Measurements from ENCODE around the gene MAPT. TPM values are rescaled to one million over a fixed set of nuclear protein-coding genes. Genes with fewer than 3 reads are reported as not detected.

MAPT gene
- polyA plus RNA-seq, 3 donors: 0.04 TPM; not detected in 2

DNA sequence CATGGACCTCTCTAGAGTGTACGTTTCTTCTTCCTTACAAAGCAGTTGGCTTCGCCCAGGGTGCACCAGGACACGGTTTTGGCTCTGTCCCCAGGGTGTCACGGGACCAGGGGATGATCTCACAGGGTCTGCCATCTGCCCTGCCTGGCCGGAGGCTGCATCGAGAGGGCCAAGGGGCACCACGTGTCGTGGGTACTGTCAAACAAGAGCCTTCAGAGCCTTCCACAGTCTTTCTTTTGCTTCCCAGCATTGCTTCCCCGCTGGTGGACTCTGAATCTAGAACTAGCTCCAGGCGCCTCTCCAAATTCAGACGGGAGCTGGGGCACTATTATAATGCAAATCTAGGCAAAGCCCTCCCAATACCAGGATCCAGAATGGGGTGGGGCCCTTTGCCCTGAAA is 47.9 kb downstream of the MAPT start:
- no peak overlapping the region for H3K4me3 Mint-ChIP-seq
- Histone ChIP-seq H3K4me1 (ENCODE audit: control insufficient read depth in 1 of 2, insufficient read depth in 2 of 2, low read length in 2 of 2) (no peaks in the 10 kb centered on the region), H3K27ac (ENCODE audit: low read depth in 1 of 2, low read length in 2 of 2) (no peak overlapping the region), H3K9me3 (replicated peaks in 1 of 2; ENCODE audit: control insufficient read depth in 1 of 2, insufficient read depth in 1 of 2, low read length in 2 of 2) (no peaks in the 10 kb centered on the region), H3K9ac (ENCODE audit: insufficient read depth, low read length, poor library complexity, severe bottlenecking) (no peak overlapping the region), H2AFZ (ENCODE audit: insufficient read depth, low read depth, low read length, poor library complexity, severe bottlenecking) (no peak overlapping the region), H4K20me1 (ENCODE audit: insufficient read depth, low read length) (no peaks in the 10 kb centered on the region), H3K79me2 (ENCODE audit: insufficient read depth, low read length) (no peaks in the 10 kb centered on the region), H3K4me3 (replicated peaks in 1 of 3; ENCODE audit: low read depth in 2 of 3, low read length in 3 of 3) (no peak overlapping the region), H3K36me3 (replicated peaks in 1 of 2; ENCODE audit: control insufficient read depth in 1 of 2, insufficient read depth in 2 of 2, low read length in 2 of 2) (no peaks in the 10 kb centered on the region), H3K4me2 (replicated peaks; ENCODE audit: extremely low read depth, low read length, poor library complexity, severe bottlenecking) (no peak overlapping the region), H3K27me3 (ENCODE audit: control insufficient read depth in 2 of 2, insufficient read depth in 2 of 2, low read length in 2 of 2) (peaks cover 0 to 6% of the 10 kb centered on the region in 2 donors)
- no peak for DNase-seq
- peaks cover 0 to 3% (median 0%) of the 10 kb centered on the region in 7 donors for H3K9me3 Mint-ChIP-seq
- no peaks in the 10 kb centered on the region for H3K36me3 Mint-ChIP-seq
- peaks cover 9 to 33% (median 21%) of the 10 kb centered on the region in 3 donors for H3K27me3 Mint-ChIP-seq (ENCODE audit: low read depth in 3 of 3)
- intact Hi-C loops (cut with micrococcal nuclease): no loop called here
- TF ChIP-seq, protein P1, sequence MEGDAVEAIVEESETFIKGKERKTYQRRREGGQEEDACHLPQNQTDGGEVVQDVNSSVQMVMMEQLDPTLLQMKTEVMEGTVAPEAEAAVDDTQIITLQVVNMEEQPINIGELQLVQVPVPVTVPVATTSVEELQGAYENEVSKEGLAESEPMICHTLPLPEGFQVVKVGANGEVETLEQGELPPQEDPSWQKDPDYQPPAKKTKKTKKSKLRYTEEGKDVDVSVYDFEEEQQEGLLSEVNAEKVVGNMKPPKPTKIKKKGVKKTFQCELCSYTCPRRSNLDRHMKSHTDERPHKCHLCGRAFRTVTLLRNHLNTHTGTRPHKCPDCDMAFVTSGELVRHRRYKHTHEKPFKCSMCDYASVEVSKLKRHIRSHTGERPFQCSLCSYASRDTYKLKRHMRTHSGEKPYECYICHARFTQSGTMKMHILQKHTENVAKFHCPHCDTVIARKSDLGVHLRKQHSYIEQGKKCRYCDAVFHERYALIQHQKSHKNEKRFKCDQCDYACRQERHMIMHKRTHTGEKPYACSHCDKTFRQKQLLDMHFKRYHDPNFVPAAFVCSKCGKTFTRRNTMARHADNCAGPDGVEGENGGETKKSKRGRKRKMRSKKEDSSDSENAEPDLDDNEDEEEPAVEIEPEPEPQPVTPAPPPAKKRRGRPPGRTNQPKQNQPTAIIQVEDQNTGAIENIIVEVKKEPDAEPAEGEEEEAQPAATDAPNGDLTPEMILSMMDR (IDR thresholded peaks at IDR 0.05): no peak
- 81% methylated on average over 10 of the region's 11 CpGs for WGBS (ENCODE audit: insufficient coverage)
- H3K4me1 Mint-ChIP-seq: no peaks in the 10 kb centered on the region
- H3K27ac Mint-ChIP-seq: no peak overlapping the region

DNA sequence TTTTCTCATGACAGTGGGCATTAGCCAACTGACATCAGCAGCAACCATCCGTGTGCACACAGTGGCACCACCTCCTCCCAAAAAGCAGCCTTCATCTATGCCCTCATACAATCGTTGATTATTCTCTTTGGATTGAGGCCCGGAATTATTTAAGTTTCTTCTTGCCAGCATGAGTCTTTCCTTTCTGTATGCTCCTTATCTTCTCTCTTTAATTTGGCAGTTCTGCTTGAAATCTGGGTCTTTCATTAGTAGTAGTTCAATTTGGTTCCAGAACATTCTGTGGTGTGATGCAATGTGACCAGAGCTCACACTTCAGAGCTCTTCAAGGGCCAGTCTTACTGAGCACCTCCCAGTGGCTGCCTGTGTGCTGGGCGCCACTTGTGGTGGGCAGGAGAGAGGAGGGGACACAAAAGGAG is 52.5 kb downstream of the MAPT start:
- Mint-ChIP-seq H3K4me1 (peaks cover 6% of the 10 kb centered on the region), H3K9me3 (peaks cover 0 to 2% (median 0%) of the 10 kb centered on the region in 7 donors), H3K27ac (no peak overlapping the region), H3K36me3 (no peaks in the 10 kb centered on the region), H3K27me3 (ENCODE audit: low read depth in 3 of 3) (peaks cover 31 to 41% (median 36%) of the 10 kb centered on the region in 3 donors), H3K4me3 (no peak overlapping the region)
- no peaks in the 10 kb centered on the region for H3K9me3 ChIP-seq (replicated peaks in 1 of 2; ENCODE audit: control insufficient read depth in 1 of 2, insufficient read depth in 1 of 2, low read length in 2 of 2)
- H3K4me3 ChIP-seq (replicated peaks in 1 of 3; ENCODE audit: low read depth in 2 of 3, low read length in 3 of 3): no peak overlapping the region
- no peaks in the 10 kb centered on the region for H3K36me3 ChIP-seq (replicated peaks in 1 of 2; ENCODE audit: control insufficient read depth in 1 of 2, insufficient read depth in 2 of 2, low read length in 2 of 2)
- WGBS (ENCODE audit: insufficient coverage): 100% methylated on average over 1 of the region's 4 CpGs
- no peak overlapping the region for H3K9ac ChIP-seq (ENCODE audit: insufficient read depth, low read length, poor library complexity, severe bottlenecking)
- intact Hi-C loops (cut with micrococcal nuclease): no loop called here
- TF ChIP-seq, protein P1 (IDR thresholded peaks at IDR 0.05): no peak
- no peaks in the 10 kb centered on the region for H4K20me1 ChIP-seq (ENCODE audit: insufficient read depth, low read length)
- no peak overlapping the region for H3K4me2 ChIP-seq (replicated peaks; ENCODE audit: extremely low read depth, low read length, poor library complexity, severe bottlenecking)
- no peak for DNase-seq
- H3K4me1 ChIP-seq (ENCODE audit: control insufficient read depth in 1 of 2, insufficient read depth in 2 of 2, low read length in 2 of 2): peaks cover 4 to 6% of the 10 kb centered on the region in 2 donors
- no peak overlapping the region for H3K27ac ChIP-seq (ENCODE audit: low read depth in 1 of 2, low read length in 2 of 2)
- peaks cover 0 to 25% of the 10 kb centered on the region in 2 donors for H3K27me3 ChIP-seq (ENCODE audit: control insufficient read depth in 2 of 2, insufficient read depth in 2 of 2, low read length in 2 of 2)
- no peak overlapping the region for H2AFZ ChIP-seq (ENCODE audit: insufficient read depth, low read depth, low read length, poor library complexity, severe bottlenecking)
- no peaks in the 10 kb centered on the region for H3K79me2 ChIP-seq (ENCODE audit: insufficient read depth, low read length)
